WTC11 (cell line): Measurements from ENCODE around the gene KCNT1. TPM values are rescaled to one million over a fixed set of nuclear protein-coding genes. Genes with fewer than 3 reads are reported as not detected.

Experiments
- ATAC-seq: fragments of 200-7000 bp; cut with Tn5 transposase; 2 replicates; pipeline ENCODE4 v1.10.0; 2021; ENCODE audit warnings: mild to moderate bottlenecking, moderate library complexity
- CTCF ChIA-PET: fragments of 300-600 bp; sonication (Branson Sonifier 250); formaldehyde crosslinking; loops from one replicate; lab custom pipeline; 2021; ENCODE audit warnings: antibody characterized with exemption; lab: Charles Lee
- POLR2A ChIA-PET: fragments of 350-600 bp; sonication (Branson Sonifier 250); formaldehyde crosslinking; loops from one replicate; lab custom pipeline; 2021; ENCODE audit warnings: antibody characterized with exemption; lab: Charles Lee
- DNase-seq: peaks from one replicate; pipeline ENCODE4 v3.0.0; 2021; ENCODE audit warnings: low spot score
- H3K27ac Mint-ChIP-seq: 2 replicates; pipeline ENCODE4 v1.8.0; 2021; ENCODE audit warnings: mixed read lengths
- H3K27me3 Mint-ChIP-seq: 2 replicates; pipeline ENCODE4 v1.8.0; 2021; ENCODE audit warnings: low read depth, mild to moderate bottlenecking, moderate library complexity, mixed read lengths
- H3K36me3 Mint-ChIP-seq: 2 replicates; pipeline ENCODE4 v1.8.0; 2021; ENCODE audit warnings: mixed read lengths
- H3K4me1 Mint-ChIP-seq: 2 replicates; pipeline ENCODE4 v1.8.0; 2022; ENCODE audit warnings: mixed read lengths
- H3K4me3 Mint-ChIP-seq: 2 replicates; pipeline ENCODE4 v1.8.0; 2021; ENCODE audit warnings: mild to moderate bottlenecking, moderate library complexity, mixed read lengths
- H3K9me3 Mint-ChIP-seq: 2 replicates; pipeline ENCODE4 v1.8.0; 2021; ENCODE audit warnings: mixed read lengths
- ATF1 ChIP-seq: sonication (generic); formaldehyde crosslinking; IDR thresholded peaks from 2 replicates; pipeline ENCODE4 v1.8.1; 2023; ENCODE audit warnings: mild to moderate bottlenecking, moderate library complexity, missing genetic modification reagents
- FOXJ3 ChIP-seq: sonication (generic); formaldehyde crosslinking; IDR thresholded peaks from 2 replicates; pipeline ENCODE4 v1.9.0; 2021; ENCODE audit warnings: missing genetic modification reagents, mild to moderate bottlenecking, borderline replicate concordance
- GRHL2 ChIP-seq: fragments of 250-450 bp; sonication (Bioruptor Pico); IDR thresholded peaks from 2 replicates; pipeline ENCODE4 v1.8.0; 2022; ENCODE audit warnings: mild to moderate bottlenecking, moderate library complexity; ENCODE audit not compliant: insufficient replicate concordance, severe bottlenecking
- MYBL2 ChIP-seq: sonication (generic); formaldehyde crosslinking; IDR thresholded peaks from 2 replicates; pipeline ENCODE4 v1.8.1; 2023; ENCODE audit warnings: mild to moderate bottlenecking, moderate library complexity, missing genetic modification reagents
- NFATC4 ChIP-seq: fragments of 250-450 bp; sonication (Bioruptor Pico); IDR thresholded peaks from 2 replicates; pipeline ENCODE4 v1.9.0; 2021; ENCODE audit warnings: mild to moderate bottlenecking
- NFE2L1 ChIP-seq: sonication (generic); formaldehyde crosslinking; IDR thresholded peaks from 2 replicates; pipeline ENCODE4 v1.8.1; 2023; ENCODE audit warnings: missing genetic modification reagents
- OVOL2 ChIP-seq: fragments of 250-450 bp; sonication (Bioruptor Pico); IDR thresholded peaks from 2 replicates; pipeline ENCODE4 v1.9.0; 2021; ENCODE audit warnings: mild to moderate bottlenecking, borderline replicate concordance
- PRRX2 ChIP-seq: fragments of 250-450 bp; sonication (Bioruptor Pico); IDR thresholded peaks from 2 replicates; pipeline ENCODE4 v1.8.0; 2021; ENCODE audit warnings: mild to moderate bottlenecking
- RORB ChIP-seq: fragments of 250-450 bp; sonication (Bioruptor Pico); IDR thresholded peaks from 2 replicates; pipeline ENCODE4 v1.9.0; 2021; ENCODE audit warnings: mild to moderate bottlenecking
- SMAD3 ChIP-seq: sonication (generic); formaldehyde crosslinking; IDR thresholded peaks from 2 replicates; pipeline ENCODE4 v1.8.0; 2022; ENCODE audit warnings: missing genetic modification reagents, mild to moderate bottlenecking, borderline replicate concordance
- SOX15 ChIP-seq: fragments of 250-450 bp; sonication (Bioruptor Pico); IDR thresholded peaks from 2 replicates; pipeline ENCODE4 v1.9.0; 2021; ENCODE audit warnings: mild to moderate bottlenecking
- TEAD4 ChIP-seq: sonication (generic); formaldehyde crosslinking; IDR thresholded peaks from 2 replicates; pipeline ENCODE4 v1.8.0; 2022; ENCODE audit warnings: mild to moderate bottlenecking, missing genetic modification reagents
- TP53 ChIP-seq: sonication (generic); formaldehyde crosslinking; IDR thresholded peaks from 2 replicates; pipeline ENCODE4 v1.8.1; 2023; ENCODE audit warnings: mild to moderate bottlenecking, missing genetic modification reagents
- ZNF416 ChIP-seq: fragments of 250-450 bp; sonication (Bioruptor Pico); IDR thresholded peaks from 2 replicates; pipeline ENCODE4 v1.9.0; 2021; ENCODE audit warnings: mild to moderate bottlenecking, inconsistent platforms
- total RNA-seq: library from RNA; stranded (reverse); gene quantifications from 3 replicates; pipeline ENCODE4 v1.2.3, GENCODE V29; 2021
- TF ChIP-seq, protein P1 (sequence below): sonication (generic); formaldehyde crosslinking; IDR thresholded peaks from 2 replicates; pipeline ENCODE4 v1.8.1; 2022; ENCODE audit warnings: low read depth, missing genetic modification reagents, borderline replicate concordance
- TF ChIP-seq, protein P2 (sequence below): fragments of 250-450 bp; sonication (Bioruptor Pico); conservative IDR thresholded peaks from 2 replicates; pipeline ENCODE4 v1.9.0; 2021; ENCODE audit warnings: mild to moderate bottlenecking
- TF ChIP-seq, protein P3 (sequence below): fragments of 250-450 bp; sonication (Bioruptor Pico); IDR thresholded peaks from 2 replicates; pipeline ENCODE4 v1.9.0; 2021; ENCODE audit warnings: moderate library complexity, mild to moderate bottlenecking, inconsistent platforms, borderline replicate concordance
- TF ChIP-seq, protein P4 (sequence below): sonication (generic); formaldehyde crosslinking; IDR thresholded peaks from 2 replicates; pipeline ENCODE4 v1.8.1; 2023; ENCODE audit warnings: mild to moderate bottlenecking, missing genetic modification reagents
- TF ChIP-seq, protein P5 (sequence below): sonication (generic); formaldehyde crosslinking; IDR thresholded peaks from 2 replicates; pipeline ENCODE4 v1.8.0; 2023; ENCODE audit warnings: missing genetic modification reagents
- TF ChIP-seq, protein P6 (sequence below): sonication (generic); formaldehyde crosslinking; IDR thresholded peaks from 2 replicates; pipeline ENCODE4 v1.8.0; 2022; ENCODE audit warnings: mild to moderate bottlenecking, missing genetic modification reagents
- TF ChIP-seq, protein P7 (sequence below): fragments of 250-450 bp; sonication (Bioruptor Pico); IDR thresholded peaks from 2 replicates; pipeline ENCODE4 v1.9.0; 2021; ENCODE audit warnings: mild to moderate bottlenecking

The KCNT1 gene
- total RNA-seq, 1 experiment from 2014 or later: 0.13 TPM

DNA sequence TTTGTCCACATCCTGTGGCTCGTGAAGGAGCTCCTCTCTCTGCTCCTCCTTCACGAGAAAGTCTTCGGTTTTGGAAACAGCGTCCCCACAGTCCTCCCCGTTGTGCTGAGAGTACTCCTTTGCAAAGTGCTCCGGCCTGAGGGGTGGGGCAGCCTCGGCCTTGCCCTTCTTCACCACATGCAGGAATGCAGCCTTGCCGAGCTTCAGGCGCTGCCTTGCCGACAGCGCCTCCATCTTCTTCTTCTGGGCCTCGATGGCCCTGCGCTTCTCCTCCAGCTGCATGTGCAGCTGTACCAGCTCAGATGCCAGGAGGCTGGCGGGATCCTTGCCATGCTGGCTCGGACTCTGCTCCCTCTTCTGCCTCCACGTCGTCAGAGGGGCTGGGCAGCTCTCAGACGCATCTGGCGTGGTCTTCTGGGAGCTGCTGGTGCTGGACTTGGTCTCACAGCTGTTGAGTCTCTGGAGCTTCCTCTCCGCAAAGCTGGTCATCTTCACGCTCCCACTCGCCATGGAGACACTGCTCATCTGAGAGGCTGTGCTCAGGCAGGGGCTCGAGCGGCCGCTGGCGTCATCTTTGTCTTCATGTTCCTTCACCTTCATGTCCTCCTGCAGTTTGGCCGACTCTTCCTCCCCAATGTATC is 119.9 kb downstream of the KCNT1 start:
- CTCF ChIA-PET: interaction anchor here (1.7 kb wide), 1 partner anchor 24 kb away, joined by 4 read pairs; no protein-coding TSS in a partner anchor
- H3K4me1 Mint-ChIP-seq: no peaks in the 10 kb centered on the region
- ATAC-seq (no peak), DNase-seq (no peak)
- peak overlapping the region; percentile 80; the same call in 1 of the 2 replicates for H3K27ac Mint-ChIP-seq
- H3K9me3 Mint-ChIP-seq: no peaks in the 10 kb centered on the region
- peaks cover 69% of the 10 kb centered on the region for H3K36me3 Mint-ChIP-seq
- H3K27me3 Mint-ChIP-seq: no peaks in the 10 kb centered on the region
- TF ChIP-seq, protein P1, sequence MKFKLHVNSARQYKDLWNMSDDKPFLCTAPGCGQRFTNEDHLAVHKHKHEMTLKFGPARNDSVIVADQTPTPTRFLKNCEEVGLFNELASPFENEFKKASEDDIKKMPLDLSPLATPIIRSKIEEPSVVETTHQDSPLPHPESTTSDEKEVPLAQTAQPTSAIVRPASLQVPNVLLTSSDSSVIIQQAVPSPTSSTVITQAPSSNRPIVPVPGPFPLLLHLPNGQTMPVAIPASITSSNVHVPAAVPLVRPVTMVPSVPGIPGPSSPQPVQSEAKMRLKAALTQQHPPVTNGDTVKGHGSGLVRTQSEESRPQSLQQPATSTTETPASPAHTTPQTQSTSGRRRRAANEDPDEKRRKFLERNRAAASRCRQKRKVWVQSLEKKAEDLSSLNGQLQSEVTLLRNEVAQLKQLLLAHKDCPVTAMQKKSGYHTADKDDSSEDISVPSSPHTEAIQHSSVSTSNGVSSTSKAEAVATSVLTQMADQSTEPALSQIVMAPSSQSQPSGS (CRISPR knock-in tag): no peak
- TF ChIP-seq, protein P2, sequence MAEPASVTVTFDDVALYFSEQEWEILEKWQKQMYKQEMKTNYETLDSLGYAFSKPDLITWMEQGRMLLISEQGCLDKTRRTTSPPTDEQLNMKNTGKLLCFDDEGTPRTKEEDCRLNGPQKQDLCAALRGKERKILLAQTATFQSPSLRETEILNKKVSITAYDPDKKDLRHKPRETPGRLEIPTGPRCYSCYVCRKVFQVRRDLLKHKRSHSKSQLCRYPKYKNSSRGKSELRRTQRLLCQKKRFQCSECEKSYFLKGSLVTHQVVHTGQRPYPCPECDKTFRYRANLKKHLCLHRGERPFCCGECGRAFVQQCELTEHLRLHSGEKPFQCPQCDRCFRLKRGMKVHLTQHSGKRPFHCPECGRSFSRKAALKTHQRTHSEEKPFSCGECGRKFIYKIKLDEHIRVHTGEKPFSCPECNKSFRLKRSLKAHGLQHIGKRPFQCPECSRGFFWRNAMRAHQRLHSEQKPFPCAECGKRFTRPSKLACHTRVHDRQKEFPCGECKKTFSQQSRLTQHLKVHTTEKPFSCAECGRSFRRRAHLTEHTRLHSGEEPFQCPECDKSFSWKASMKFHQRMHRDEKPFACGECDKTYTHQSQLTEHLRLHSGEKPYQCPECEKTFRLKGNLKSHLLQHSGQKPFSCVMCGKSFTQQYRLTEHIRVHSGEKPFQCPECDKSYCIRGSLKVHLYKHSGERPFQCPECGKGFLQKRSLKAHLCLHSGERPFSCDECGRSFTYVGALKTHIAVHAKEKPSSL: no peak
- TF ChIP-seq PRRX2 (CRISPR knock-in tag): no peak
- no peak for TF ChIP-seq ZNF416 (CRISPR knock-in tag)
- no peak overlapping the region for H3K4me3 Mint-ChIP-seq
- POLR2A ChIA-PET: no interaction called here

DNA sequence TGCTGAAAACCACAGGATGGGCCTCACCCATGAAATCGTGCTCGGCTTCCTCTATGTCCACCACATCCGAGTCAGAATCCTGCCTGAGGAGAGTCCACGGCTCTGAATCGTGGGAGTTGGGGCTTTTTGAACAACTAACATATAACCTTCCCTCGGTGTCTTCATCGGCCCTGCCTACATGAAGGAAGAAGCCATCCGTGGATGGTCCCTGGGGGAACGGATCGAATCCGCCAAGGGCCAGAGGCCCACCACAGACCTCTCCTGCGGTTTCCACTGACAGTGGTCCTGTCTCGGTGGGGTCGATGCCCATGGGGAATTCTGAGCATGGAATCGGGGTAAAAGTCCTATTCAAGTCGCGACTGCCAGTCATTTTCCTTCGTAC is 120.4 kb downstream of the KCNT1 start:
- ChIA-PET CTCF (no interaction called here), POLR2A (no interaction called here)
- H3K9me3 Mint-ChIP-seq: no peaks in the 10 kb centered on the region
- no peak overlapping the region for H3K4me3 Mint-ChIP-seq
- no peak for DNase-seq
- no peak for ATAC-seq
- H3K4me1 Mint-ChIP-seq: no peaks in the 10 kb centered on the region
- TF ChIP-seq ATF1 (CRISPR knock-in tag) (no peak), MYBL2 (CRISPR knock-in tag) (no peak), TEAD4 (no peak), GRHL2 (CRISPR knock-in tag) (no peak), RORB (no peak)
- TF ChIP-seq, protein P3, sequence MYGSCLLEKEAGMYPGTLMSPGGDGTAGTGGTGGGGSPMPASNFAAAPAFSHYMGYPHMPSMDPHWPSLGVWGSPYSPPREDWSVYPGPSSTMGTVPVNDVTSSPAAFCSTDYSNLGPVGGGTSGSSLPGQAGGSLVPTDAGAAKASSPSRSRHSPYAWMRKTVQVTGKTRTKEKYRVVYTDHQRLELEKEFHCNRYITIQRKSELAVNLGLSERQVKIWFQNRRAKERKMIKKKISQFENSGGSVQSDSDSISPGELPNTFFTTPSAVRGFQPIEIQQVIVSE (CRISPR knock-in tag): no peak
- TF ChIP-seq, protein P4, sequence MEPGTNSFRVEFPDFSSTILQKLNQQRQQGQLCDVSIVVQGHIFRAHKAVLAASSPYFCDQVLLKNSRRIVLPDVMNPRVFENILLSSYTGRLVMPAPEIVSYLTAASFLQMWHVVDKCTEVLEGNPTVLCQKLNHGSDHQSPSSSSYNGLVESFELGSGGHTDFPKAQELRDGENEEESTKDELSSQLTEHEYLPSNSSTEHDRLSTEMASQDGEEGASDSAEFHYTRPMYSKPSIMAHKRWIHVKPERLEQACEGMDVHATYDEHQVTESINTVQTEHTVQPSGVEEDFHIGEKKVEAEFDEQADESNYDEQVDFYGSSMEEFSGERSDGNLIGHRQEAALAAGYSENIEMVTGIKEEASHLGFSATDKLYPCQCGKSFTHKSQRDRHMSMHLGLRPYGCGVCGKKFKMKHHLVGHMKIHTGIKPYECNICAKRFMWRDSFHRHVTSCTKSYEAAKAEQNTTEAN (CRISPR knock-in tag): no peak
- TF ChIP-seq, protein P5, sequence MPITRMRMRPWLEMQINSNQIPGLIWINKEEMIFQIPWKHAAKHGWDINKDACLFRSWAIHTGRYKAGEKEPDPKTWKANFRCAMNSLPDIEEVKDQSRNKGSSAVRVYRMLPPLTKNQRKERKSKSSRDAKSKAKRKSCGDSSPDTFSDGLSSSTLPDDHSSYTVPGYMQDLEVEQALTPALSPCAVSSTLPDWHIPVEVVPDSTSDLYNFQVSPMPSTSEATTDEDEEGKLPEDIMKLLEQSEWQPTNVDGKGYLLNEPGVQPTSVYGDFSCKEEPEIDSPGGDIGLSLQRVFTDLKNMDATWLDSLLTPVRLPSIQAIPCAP (CRISPR knock-in tag): no peak
- no peaks in the 10 kb centered on the region for H3K27me3 Mint-ChIP-seq
- peaks cover 68% of the 10 kb centered on the region for H3K36me3 Mint-ChIP-seq
- H3K27ac Mint-ChIP-seq: peak overlapping the region; percentile 80; the same call in 1 of the 2 replicates

DNA sequence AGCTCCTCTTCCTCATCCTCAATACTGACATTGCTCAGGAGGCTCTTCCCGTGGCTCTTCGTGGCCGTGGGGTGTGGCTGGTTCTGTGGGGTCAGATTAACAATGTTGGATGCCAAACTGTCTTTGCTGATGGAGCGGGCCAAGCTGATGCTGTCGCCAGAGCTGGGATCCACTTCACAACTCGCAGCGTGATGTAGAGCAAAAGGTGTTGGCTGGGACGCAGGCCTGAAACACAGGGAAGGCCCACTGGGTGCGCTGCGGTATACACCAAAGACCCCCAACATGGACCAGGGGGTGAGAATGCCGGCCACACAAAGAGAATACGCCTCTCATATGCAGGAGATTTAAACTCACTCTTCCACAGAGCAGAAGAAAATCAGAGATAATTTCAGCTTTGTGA is 121.1 kb downstream of the KCNT1 start:
- peaks cover 69% of the 10 kb centered on the region for H3K36me3 Mint-ChIP-seq
- H3K27me3 Mint-ChIP-seq: no peaks in the 10 kb centered on the region
- TF ChIP-seq OVOL2 (CRISPR knock-in tag) (no peak), SMAD3 (no peak), SOX15 (CRISPR knock-in tag) (no peak), NFATC4 (CRISPR knock-in tag) (no peak), NFE2L1 (no peak), FOXJ3 (no peak), TP53 (CRISPR knock-in tag) (no peak), RORB (no peak)
- TF ChIP-seq, protein P6, sequence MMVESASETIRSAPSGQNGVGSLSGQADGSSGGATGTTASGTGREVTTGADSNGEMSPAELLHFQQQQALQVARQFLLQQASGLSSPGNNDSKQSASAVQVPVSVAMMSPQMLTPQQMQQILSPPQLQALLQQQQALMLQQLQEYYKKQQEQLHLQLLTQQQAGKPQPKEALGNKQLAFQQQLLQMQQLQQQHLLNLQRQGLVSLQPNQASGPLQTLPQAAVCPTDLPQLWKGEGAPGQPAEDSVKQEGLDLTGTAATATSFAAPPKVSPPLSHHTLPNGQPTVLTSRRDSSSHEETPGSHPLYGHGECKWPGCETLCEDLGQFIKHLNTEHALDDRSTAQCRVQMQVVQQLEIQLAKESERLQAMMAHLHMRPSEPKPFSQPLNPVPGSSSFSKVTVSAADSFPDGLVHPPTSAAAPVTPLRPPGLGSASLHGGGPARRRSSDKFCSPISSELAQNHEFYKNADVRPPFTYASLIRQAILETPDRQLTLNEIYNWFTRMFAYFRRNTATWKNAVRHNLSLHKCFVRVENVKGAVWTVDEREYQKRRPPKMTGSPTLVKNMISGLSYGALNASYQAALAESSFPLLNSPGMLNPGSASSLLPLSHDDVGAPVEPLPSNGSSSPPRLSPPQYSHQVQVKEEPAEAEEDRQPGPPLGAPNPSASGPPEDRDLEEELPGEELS (CRISPR knock-in tag): no peak
- TF ChIP-seq, protein P7, sequence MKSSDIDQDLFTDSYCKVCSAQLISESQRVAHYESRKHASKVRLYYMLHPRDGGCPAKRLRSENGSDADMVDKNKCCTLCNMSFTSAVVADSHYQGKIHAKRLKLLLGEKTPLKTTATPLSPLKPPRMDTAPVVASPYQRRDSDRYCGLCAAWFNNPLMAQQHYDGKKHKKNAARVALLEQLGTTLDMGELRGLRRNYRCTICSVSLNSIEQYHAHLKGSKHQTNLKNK: no peak

More for the DNA sequence above, 121.1 kb downstream of the KCNT1 start:
- Mint-ChIP-seq H3K4me1 (no peaks in the 10 kb centered on the region), H3K4me3 (no peak overlapping the region), H3K27ac (no peak overlapping the region), H3K9me3 (no peaks in the 10 kb centered on the region)
- CTCF ChIA-PET: no interaction called here
- DNase-seq: no peak
- no peak for ATAC-seq
- POLR2A ChIA-PET: no interaction called here
